ENCODE results near the gene SAMD4B. TPM values are rescaled to one million over a fixed set of nuclear protein-coding genes. Genes with fewer than 3 reads are reported as not detected.
A peak's percentile ranks its signal among the peaks of the same experiment; 100 is the strongest.

SAMD4B gene
- total RNA-seq, 3 donors from 2014 or later: 57.4 to 65.2 (median 59.7) TPM

DNA sequence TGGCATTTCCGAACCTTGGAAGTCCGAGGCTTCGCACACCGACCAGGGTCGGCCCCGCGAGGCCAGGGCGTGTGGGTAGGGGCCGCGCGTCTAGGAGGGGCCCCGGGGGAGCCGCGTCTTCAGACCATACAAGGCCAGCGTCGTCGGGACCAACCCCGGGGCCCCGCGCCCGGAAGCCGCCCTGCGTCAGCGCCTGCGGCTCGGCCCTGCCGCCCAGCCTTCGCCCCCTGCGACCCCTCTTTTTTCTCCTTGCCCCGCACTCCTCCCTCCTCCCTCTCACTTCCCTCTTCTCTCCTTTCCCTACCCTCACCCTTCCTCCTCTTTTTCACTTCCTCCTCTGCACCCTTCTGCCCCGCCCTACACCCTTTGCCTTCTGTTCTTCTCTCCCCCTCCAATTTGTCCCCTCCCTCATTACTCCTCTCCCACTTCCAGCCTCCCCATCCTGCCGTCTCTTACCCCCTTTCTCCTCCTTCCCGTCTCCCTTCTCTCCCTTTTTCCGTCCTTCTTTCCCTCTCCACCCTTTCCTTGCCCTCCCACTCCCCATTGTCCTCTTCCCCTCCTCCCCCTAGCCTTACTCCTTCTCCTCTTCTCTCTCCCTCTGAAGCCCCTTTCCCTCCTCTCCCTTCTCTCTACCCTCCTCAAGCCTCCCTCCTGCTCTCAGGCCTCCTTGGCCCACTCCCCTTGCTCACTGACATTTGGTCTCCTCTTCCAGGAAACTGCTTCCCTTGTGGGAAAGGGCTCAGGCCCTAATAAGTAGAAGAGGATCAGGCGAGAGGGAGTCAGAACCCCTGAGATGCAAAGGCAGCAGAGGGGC lies 68.0 kb downstream of the SAMD4B start:
- Histone ChIP-seq H3K4me3 (peak overlapping the region; percentile 81 to 98 (median 96)), H3K27ac (peak overlapping the region; percentile 100), H3K36me3 (peaks cover 6% of the 10 kb centered on the region), H3K9me3 (no peaks in the 10 kb centered on the region), H3K4me1 (peaks cover 0 to 3% of the 10 kb centered on the region in 2 donors), H3K27me3 (no peaks in the 10 kb centered on the region)
- DNase-seq (ENCODE audit: low spot score in 2 of 2): peak in 1 of 2 donors; percentile 81
- intact Hi-C loops (cut with DNase I; ENCODE audit: low total_unique reads): no loop called here
- TF ChIP-seq POLR2A (IDR thresholded peaks at IDR 0.05) (peak; percentile 51), POLR2AphosphoS5 (IDR thresholded peaks at IDR 0.05) (peak; percentile 10 to 99 (median 62))
- TF ChIP-seq, protein P1, sequence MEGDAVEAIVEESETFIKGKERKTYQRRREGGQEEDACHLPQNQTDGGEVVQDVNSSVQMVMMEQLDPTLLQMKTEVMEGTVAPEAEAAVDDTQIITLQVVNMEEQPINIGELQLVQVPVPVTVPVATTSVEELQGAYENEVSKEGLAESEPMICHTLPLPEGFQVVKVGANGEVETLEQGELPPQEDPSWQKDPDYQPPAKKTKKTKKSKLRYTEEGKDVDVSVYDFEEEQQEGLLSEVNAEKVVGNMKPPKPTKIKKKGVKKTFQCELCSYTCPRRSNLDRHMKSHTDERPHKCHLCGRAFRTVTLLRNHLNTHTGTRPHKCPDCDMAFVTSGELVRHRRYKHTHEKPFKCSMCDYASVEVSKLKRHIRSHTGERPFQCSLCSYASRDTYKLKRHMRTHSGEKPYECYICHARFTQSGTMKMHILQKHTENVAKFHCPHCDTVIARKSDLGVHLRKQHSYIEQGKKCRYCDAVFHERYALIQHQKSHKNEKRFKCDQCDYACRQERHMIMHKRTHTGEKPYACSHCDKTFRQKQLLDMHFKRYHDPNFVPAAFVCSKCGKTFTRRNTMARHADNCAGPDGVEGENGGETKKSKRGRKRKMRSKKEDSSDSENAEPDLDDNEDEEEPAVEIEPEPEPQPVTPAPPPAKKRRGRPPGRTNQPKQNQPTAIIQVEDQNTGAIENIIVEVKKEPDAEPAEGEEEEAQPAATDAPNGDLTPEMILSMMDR (IDR thresholded peaks at IDR 0.05): peak; percentile 2 to 22 (median 8)

DNA sequence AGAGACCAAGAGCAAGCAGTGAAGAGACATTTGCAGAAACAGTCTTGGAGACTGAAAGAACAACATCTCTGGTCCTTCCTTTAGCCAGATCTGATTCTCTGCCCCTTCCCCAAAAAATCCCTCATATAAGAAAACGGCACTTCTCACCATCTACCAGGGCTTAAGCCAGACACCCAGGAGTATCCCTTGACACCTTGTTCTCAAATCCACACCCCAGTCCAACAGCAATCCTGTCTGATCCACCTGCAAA lies 68.5 kb downstream of the SAMD4B start:
- Histone ChIP-seq H3K9me3 (no peaks in the 10 kb centered on the region), H3K4me1 (peaks cover 0 to 3% of the 10 kb centered on the region in 2 donors), H3K4me3 (peak overlapping the region; percentile 81 to 98 (median 96)), H3K27ac (peak overlapping the region; percentile 100), H3K36me3 (peaks cover 6% of the 10 kb centered on the region), H3K27me3 (no peaks in the 10 kb centered on the region)
- DNase-seq (ENCODE audit: low spot score in 2 of 2): no peak
- intact Hi-C loops (cut with DNase I; ENCODE audit: low total_unique reads): no loop called here
- TF ChIP-seq, protein P1 (IDR thresholded peaks at IDR 0.05): no peak
- TF ChIP-seq POLR2AphosphoS5 (IDR thresholded peaks at IDR 0.05): peak in 1 of 3 donors; percentile 1

DNA sequence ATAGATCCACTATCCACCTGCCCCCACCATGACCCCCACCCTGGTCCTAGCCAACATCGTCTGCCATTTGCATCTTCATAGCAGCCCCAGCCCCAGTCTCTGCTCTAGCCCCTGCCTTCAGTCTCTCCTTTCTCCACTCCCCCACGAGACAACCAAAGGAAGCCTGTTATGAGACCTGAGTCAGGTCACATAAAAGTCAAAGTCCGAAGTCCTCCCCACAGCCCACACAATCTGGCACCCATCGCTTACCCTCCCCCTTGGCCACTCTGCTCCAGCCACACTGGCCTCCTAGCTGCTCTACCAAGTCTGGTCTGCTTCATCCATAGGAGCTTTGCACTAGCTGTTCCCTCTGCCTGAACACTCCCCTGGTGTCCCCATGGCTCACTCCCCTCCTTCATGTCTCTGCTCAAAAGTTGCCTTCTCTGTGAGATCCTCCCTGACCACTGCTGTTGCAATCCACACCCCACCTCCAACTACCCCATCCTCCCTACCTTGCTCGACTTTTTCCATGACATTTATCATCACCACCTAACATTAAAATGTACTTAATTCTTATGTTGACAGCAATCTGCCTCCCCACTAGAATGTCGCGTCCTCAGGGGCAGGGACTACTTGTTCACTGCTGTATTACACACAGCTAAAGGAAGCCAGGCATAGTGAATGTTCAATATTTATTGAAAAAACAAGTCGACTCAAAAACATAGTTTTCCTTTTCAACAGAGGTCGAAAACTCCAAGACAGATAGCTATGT lies 69.0 kb downstream of the SAMD4B start:
- TF ChIP-seq POLR2AphosphoS5 (IDR thresholded peaks at IDR 0.05) (peak; percentile 9 to 100 (median 80)), POLR2A (IDR thresholded peaks at IDR 0.05) (peak; percentile 66)
- TF ChIP-seq, protein P1 (IDR thresholded peaks at IDR 0.05): peak in 1 of 3 donors; percentile 6
- Histone ChIP-seq H3K27me3 (no peaks in the 10 kb centered on the region), H3K4me3 (peak overlapping the region; percentile 81 to 98 (median 96)), H3K4me1 (peaks cover 0 to 3% of the 10 kb centered on the region in 2 donors), H3K36me3 (peaks cover 6% of the 10 kb centered on the region), H3K9me3 (no peaks in the 10 kb centered on the region), H3K27ac (peak overlapping the region; percentile 100)
- DNase-seq (ENCODE audit: low spot score in 2 of 2): peak in 1 of 2 donors; percentile 69
- intact Hi-C loops (cut with DNase I; ENCODE audit: low total_unique reads): no loop called here

DNA sequence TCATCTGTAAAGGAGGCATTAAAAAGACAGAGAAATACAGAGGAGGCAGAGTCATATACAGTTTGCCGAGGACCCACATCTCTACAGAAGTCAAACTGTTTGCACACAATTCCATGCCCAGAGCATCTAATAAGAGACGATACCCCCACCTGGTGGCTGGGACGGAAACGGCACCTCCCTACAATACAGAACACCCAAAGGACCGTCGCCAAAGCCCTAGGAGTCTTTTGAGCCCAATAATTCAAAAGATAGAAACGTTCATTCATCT lies 69.5 kb downstream of the SAMD4B start:
- Histone ChIP-seq H3K9me3 (no peaks in the 10 kb centered on the region), H3K27ac (peak overlapping the region; percentile 100), H3K4me3 (peak overlapping the region; percentile 81 to 98 (median 96)), H3K4me1 (peaks cover 0 to 1% of the 10 kb centered on the region in 2 donors), H3K27me3 (no peaks in the 10 kb centered on the region), H3K36me3 (peaks cover 6% of the 10 kb centered on the region)
- intact Hi-C loops (cut with DNase I; ENCODE audit: low total_unique reads): no loop called here
- TF ChIP-seq POLR2AphosphoS5 (IDR thresholded peaks at IDR 0.05): no peak
- TF ChIP-seq, protein P1 (IDR thresholded peaks at IDR 0.05): peak; percentile 94 to 99 (median 99)
- DNase-seq (ENCODE audit: low spot score in 2 of 2): peak; percentile 92 to 94
